ENCODE results near the gene AHCTF1. TPM values are rescaled to one million over a fixed set of nuclear protein-coding genes. Genes with fewer than 3 reads are reported as not detected.

The AHCTF1 gene
- total RNA-seq, 1 experiment from 2014 or later, result 46.4 TPM

DNA sequence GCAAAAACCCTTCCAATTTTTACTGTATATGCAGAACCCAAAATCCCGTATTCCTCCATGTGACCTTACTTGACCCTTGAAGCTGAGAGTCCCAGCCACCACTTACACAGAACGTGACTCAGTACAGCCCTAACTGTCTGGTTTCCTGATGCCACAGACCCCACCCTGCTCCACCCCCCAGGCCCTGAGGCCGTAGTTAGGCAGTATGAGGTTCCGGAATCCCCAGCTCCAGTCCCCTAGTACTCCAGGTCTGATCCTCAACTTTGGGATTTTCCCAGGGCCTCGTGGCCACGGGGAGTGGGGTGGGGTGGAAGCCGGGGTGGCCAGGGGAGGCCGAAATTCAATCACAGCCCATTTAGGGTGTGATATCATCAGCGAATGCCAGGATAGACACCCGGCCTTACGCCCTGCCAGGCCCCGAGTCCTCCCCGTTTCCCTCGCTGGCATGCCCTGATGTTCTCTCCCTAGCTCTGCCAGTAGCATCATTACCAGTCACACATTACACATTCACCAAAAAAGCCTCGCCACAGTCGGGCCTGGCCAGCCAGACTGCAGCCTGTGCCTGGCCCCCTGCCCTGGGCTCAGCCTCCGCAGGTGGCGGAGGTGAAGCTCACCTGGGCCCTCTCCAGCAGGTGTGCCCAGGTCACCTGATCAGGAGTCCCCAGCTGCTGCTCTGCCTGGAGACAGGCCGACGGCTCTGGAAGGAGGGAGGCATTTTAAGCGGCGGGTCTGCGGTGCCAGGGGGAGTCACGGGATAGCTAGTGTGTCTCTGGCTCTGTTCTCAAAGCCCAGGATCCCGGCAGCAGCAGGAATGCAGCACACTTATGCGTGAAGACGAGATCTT, 136.7 kb downstream of the AHCTF1 start:
- no peaks in the 10 kb centered on the region for H3K9me3 Mint-ChIP-seq
- peaks cover 47% of the 10 kb centered on the region for H3K4me1 Mint-ChIP-seq
- H3K27me3 Mint-ChIP-seq (ENCODE audit: low read depth), result peaks cover under 1% of the 10 kb centered on the region; the same call in 1 of the 2 replicates
- CTCF ChIA-PET, result interaction anchor here (0.8 to 1.2 kb wide), 3 partner anchors 10 to 105 kb away, joined by 3 to 4 read pairs (median 3); no protein-coding TSS in a partner anchor
- DNase-seq (ENCODE audit: low spot score) (peak; percentile 59), ATAC-seq (peak; percentile 75)
- POLR2A ChIA-PET, result interaction anchor here (0.5 kb wide), 1 partner anchor 127 kb away, joined by 3 read pairs; no protein-coding TSS in a partner anchor
- H3K4me3 Mint-ChIP-seq, result no peak overlapping the region
- TF ChIP-seq FOXP4 (CRISPR knock-in tag; IDR thresholded peaks at IDR 0.05), result no peak
- peak; percentile 75; the same call in 1 of the 2 replicates for TF ChIP-seq ZNF121 (CRISPR knock-in tag; IDR thresholded peaks at IDR 0.05)
- TF ChIP-seq USF2 (CRISPR knock-in tag; IDR thresholded peaks at IDR 0.05), result peak; percentile 82
- TF ChIP-seq, protein P1, sequence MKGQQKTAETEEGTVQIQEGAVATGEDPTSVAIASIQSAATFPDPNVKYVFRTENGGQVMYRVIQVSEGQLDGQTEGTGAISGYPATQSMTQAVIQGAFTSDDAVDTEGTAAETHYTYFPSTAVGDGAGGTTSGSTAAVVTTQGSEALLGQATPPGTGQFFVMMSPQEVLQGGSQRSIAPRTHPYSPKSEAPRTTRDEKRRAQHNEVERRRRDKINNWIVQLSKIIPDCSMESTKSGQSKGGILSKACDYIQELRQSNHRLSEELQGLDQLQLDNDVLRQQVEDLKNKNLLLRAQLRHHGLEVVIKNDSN (CRISPR knock-in tag; IDR thresholded peaks at IDR 0.05), result peak; percentile 72; the same call in 1 of the 2 replicates
- TF ChIP-seq ZNF423 (CRISPR knock-in tag; IDR thresholded peaks at IDR 0.05), result peak; percentile 58
- TF ChIP-seq ZNF396 (CRISPR knock-in tag; IDR thresholded peaks at IDR 0.05; ENCODE audit: borderline replicate concordance), result no peak
- H3K27ac Mint-ChIP-seq, result peak overlapping the region; percentile 64; the same call in 1 of the 2 replicates
- H3K36me3 Mint-ChIP-seq, result no peaks in the 10 kb centered on the region

- no peaks in the 10 kb centered on the region for H3K36me3 Mint-ChIP-seq
- CTCF ChIA-PET, result interaction anchor here (1.2 kb wide), 1 partner anchor 104 kb away, joined by 3 read pairs; no protein-coding TSS in a partner anchor
- H3K4me1 Mint-ChIP-seq, result peaks cover 51% of the 10 kb centered on the region
- POLR2A ChIA-PET, result interaction anchor here (0.6 to 1.3 kb wide), 2 partner anchors 147 to 720 kb away, joined by 3 to 4 read pairs; no protein-coding TSS in a partner anchor
- no peak overlapping the region for H3K27ac Mint-ChIP-seq
- no peaks in the 10 kb centered on the region for H3K9me3 Mint-ChIP-seq
- no peak overlapping the region; the same call in 1 of the 2 replicates for H3K4me3 Mint-ChIP-seq
- ATAC-seq (peak; percentile 12), DNase-seq (ENCODE audit: low spot score) (no peak)
- peaks cover 5% of the 10 kb centered on the region; the same call in 1 of the 2 replicates for H3K27me3 Mint-ChIP-seq (ENCODE audit: low read depth)
- TF ChIP-seq CBFB (CRISPR knock-in tag; IDR thresholded peaks at IDR 0.05; ENCODE audit: low read depth) (no peak), JUN (CRISPR knock-in tag; IDR thresholded peaks at IDR 0.05) (no peak), ELF4 (CRISPR knock-in tag; IDR thresholded peaks at IDR 0.05; ENCODE audit: low read depth) (no peak), KAT7 (CRISPR knock-in tag; IDR thresholded peaks at IDR 0.05; ENCODE audit: borderline replicate concordance) (no peak), ETV6 (CRISPR knock-in tag; IDR thresholded peaks at IDR 0.05) (no peak), FOXK1 (CRISPR knock-in tag; IDR thresholded peaks at IDR 0.05) (no peak), IRF2 (CRISPR knock-in tag; IDR thresholded peaks at IDR 0.05; ENCODE audit: borderline replicate concordance, low read depth) (no peak)
These were observed 137.5 kb downstream of the AHCTF1 start for GRCh38 chr1:246794048-246794827.

DNA sequence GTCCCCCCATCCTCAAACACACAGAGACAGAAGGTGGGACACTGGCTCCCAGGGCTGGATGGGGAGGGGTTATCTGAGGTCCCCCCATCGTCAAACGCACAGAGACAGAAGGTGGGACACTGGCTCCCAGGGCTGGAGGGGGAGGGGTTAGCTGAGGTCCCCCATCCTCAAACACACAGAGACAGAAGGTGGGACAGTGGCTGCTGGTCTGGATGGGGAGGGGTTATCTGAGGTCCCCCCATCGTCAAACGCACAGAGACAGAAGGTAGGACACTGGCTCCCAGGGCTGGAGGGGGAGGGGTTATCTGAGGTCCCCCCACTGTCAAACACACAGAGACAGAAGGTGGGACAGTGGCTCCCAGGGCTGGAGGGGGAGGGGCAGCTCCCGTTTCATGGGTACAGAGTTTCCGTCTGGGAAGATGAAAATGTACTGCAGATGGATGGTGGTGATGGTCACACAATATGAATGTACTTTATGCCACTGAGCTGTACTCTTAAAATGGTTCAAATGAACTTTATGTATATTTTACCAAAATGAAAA, 138.3 kb downstream of the AHCTF1 start:
- Mint-ChIP-seq H3K4me3 (peak overlapping the region; percentile 29; the same call in 1 of the 2 replicates), H3K27ac (no peak overlapping the region)

More for the DNA sequence above, 138.3 kb downstream of the AHCTF1 start:
- H3K9me3 Mint-ChIP-seq, result no peaks in the 10 kb centered on the region
- no peak for ATAC-seq
- H3K4me1 Mint-ChIP-seq, result peaks cover 54% of the 10 kb centered on the region
- ChIA-PET CTCF (no interaction called here), POLR2A (interaction anchor here (1.3 kb wide), 1 partner anchor 146 kb away, joined by 3 read pairs; no protein-coding TSS in a partner anchor)
- no peaks in the 10 kb centered on the region for H3K36me3 Mint-ChIP-seq
- TF ChIP-seq ZNF317 (CRISPR knock-in tag; IDR thresholded peaks at IDR 0.05; ENCODE audit: borderline replicate concordance, low read depth), result no peak
- TF ChIP-seq ATF1 (CRISPR knock-in tag; IDR thresholded peaks at IDR 0.05), result no peak
- no peak for TF ChIP-seq TP53 (CRISPR knock-in tag; IDR thresholded peaks at IDR 0.05)
- TF ChIP-seq JAZF1 (CRISPR knock-in tag; IDR thresholded peaks at IDR 0.05), result no peak
- no peak for TF ChIP-seq KAT7 (CRISPR knock-in tag; IDR thresholded peaks at IDR 0.05; ENCODE audit: borderline replicate concordance)
- TF ChIP-seq, protein P2, sequence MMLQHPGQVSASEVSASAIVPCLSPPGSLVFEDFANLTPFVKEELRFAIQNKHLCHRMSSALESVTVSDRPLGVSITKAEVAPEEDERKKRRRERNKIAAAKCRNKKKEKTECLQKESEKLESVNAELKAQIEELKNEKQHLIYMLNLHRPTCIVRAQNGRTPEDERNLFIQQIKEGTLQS (CRISPR knock-in tag; conservative IDR thresholded peaks at IDR 0.05), result no peak
- no peak for TF ChIP-seq NR2C2 (CRISPR knock-in tag; IDR thresholded peaks at IDR 0.05)
- TF ChIP-seq TEAD1 (CRISPR knock-in tag; IDR thresholded peaks at IDR 0.05), result no peak
- H3K27me3 Mint-ChIP-seq (ENCODE audit: low read depth), result peaks cover 7% of the 10 kb centered on the region; the same call in 1 of the 2 replicates
- DNase-seq (ENCODE audit: low spot score), result no peak

Data from WTC11 (cell line).